GM21526 (cell line): ENCODE data around the gene HOTAIR.

ENCODE experiments used
- ATAC-seq: cut with Tn5 transposase; IDR thresholded peaks from one replicate; pipeline ENCODE4 v1.9.1; 2021; ENCODE audit warnings: moderate library complexity; ENCODE audit not compliant: unreplicated experiment, low FRiP score

The HOTAIR gene

DNA sequence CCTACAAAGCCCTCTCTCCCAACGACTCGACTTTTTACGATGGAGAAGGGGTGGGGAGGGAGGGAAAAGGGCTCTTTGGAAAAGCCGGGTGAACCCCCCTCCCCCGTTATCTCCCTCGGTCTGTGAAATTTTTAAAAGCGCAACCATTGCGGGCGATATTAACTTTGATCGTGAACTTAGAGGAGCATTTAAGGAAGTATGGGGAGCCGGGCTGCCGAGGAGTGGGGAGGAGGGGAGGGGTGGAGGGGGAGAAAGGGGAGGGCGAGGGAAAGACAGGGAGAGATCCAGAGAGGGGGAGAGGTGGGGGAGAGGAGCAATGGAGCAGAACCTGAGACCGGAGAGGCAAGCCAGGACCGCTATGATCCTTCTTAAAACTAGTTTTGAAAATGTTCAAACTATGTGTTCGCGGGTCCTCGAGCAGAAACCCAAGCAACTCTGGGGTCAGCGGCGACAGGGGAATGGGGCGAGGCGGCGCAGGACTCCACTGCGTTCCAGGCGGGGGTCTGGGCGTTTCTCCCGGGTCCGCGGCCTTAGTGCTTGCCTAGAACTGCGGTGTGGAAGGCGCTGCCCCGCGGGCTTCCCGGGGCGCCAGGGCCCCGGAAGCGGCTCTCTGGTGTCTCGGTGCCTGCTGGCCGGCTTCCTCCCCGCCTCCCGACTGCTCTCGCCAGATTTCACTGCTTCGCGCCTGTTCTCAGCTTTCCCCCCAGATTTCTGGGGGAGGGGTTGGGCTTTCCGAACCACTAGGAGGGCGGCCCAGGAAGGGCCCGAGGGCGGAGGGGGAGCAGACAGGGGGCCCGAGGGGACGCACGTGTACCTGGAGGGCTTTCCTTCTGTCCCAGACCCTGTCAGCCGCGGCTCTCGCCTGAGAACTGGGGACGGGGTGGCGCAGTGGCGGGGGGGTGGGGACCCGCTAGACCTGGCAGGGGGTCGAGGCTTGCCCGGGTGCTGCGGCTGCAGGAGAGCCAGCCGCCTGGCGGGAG is at the start of gene HOTAIR:
Gene HOTAIR, minus strand, starts transcription at position 871 of the 980 bp plus-strand sequence.
- no peak for ATAC-seq

- ATAC-seq = no peak
These were observed 49.4 kb upstream of the HOTAIR start for GRCh38 chr12:54024127-54024526.

DNA sequence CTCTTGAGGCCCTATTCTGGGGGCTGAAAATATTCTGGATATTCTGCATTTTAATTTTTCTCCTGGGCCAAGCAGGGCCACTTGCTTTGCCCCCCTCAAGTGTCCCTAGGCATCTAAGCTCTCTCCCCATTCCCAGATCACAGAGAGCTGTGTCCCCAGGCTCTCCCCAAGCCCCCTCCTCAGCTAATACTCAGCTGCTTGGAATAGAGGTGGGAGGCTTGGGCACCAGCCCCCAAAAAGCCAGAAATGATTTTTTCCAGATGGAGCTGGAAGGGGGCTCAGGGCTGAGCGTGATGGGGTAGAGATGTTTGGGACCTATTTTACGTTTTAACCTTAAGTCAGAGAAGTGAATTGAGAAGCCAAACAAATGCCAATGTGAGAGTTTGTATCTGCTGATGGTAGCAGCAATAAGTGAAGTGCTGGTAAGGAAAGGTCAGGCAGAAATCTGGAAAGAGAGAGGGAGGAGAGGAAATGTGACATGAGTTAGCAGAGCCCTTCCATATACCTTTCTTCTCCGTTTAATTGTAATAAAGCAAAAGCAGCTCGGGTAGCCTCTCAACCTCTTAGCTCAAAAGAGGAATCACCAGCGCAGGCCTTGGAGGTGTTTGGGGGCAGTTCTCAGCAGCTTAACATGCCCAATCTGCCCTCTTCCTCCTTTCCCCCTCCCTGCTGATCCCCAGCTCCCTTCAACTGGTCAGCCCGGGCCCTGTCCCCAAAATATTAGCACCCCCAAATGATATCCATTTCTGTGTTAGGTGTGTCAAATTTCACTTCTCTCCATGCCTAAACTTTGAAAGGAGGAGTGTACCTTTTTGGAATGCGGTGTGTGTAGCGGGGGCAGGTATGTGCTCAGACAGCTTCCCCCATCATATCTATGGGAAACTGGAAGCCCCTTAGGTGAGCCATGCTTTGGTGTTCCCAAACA is 48.5 kb upstream of the HOTAIR start:
- no peak for ATAC-seq

DNA sequence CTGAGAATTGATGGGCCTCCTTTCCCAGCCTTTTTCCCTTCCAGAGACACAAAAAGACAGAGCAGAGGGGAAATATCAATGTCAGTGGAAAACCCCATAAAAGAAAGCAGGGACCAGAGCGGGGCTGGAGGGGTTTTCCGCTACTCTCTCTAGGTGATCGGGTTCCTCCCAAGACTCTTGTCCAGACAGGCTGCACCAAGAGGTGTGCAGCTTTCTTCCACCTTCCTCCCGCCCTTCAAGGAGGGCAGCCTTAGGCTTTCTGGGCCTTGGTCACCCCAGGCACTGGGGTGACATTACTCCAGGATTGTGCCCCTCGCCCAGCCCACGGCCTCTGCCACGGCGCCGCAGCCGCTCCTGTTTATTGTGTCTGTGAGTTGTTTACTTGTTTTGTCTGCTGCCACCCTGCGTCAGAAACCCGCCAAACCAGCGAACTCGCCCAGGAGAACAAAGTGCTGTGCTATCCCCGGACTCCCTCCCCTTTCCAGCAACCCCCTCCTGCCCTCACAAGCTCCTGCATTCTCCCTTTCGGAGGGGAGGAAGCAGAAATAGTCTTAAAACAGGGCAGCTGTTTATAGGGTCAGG is 46.8 kb upstream of the HOTAIR start:
- no peak for ATAC-seq

- ATAC-seq = no peak
These were observed 46.0 kb upstream of the HOTAIR start for GRCh38 chr12:54020591-54021405.

DNA sequence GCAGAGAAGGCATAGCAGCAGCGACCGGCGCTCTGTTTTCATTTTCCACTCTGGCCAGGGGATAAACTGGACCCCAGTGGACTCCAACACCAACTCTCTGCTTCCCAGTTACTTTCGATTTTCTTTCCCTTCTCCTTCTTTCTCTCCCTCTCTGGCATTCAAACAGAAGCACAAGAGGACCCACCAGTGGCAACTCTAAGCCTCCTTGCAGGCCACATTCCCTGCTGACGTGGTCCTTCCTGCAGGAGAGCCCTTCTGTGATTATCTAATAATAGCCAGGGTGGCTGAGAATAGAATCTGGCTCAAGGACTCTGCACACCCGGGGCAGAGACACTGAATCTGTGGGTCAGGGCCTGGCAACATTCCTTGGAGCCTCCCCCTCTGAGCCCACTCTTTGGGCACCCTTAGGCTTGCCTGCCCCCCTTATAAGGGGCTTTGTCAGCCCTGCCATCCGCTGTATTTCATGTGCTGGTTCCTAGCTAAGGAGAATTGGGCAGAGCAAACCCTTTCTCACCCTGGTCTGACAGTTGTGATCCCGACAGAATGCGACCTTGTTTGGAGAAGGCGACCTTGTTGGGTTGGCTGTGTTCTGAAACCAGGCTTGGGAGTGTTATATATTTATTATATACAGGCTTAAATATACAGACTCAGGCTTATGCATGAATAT is 45.3 kb upstream of the HOTAIR start:
- no peak for ATAC-seq

- ATAC-seq = no peak
These were observed 44.5 kb upstream of the HOTAIR start for GRCh38 chr12:54019091-54019811.

DNA sequence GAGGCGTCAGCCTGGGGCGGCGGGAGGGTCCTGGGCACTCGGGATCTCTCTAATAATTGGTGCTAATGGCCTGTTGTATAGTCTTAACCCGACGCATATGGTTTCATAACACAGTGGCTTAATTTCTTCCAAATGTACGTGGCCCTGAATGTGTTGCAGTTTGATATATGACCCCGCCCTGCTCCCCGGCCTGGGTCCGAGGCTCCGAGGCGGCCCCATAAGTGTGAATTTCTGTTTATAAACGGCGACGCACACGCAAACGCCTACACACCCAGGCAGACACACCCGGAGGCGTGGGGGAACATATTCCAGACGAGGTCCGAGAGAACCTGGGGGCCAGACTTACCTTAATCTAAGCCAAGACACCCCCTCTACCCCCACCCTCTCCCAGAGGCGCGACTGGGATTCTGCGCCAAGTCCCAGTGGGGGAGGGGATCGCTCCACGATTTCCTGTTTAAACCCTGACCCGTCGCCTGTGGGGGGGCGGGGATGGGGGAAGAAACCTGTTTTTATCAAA is 43.8 kb upstream of the HOTAIR start:
- no peak for ATAC-seq

DNA sequence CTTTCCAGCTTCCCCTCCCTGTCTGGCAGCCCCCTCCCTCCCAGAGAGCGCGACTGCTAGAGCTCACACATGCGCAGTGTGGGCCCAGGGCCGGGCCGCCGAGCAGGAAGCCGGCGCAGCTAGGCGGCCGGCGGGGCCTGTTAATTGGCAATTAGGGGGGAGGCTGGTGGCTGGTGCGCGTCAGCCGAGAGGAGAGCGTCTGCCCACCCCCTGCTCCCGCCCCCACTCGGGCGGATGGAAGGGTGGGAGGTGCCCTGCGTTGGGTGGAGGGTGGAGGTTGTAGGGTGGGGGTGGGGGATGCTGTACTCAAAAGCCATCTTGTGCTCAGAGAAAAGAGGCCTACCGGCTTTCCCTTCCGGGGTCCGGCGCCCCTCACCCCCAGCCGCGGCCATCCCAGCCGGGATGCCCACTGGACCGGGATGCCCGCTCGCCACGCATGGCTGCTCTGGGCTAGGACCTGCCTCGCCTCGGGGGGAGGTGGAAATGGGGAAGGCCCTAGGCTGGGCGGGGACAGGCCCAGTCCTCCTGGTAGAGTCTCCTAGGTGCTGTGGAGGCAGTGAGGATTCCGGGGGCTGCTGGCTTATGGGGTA is 43.2 kb upstream of the HOTAIR start:
- peak; percentile 75 for ATAC-seq

DNA sequence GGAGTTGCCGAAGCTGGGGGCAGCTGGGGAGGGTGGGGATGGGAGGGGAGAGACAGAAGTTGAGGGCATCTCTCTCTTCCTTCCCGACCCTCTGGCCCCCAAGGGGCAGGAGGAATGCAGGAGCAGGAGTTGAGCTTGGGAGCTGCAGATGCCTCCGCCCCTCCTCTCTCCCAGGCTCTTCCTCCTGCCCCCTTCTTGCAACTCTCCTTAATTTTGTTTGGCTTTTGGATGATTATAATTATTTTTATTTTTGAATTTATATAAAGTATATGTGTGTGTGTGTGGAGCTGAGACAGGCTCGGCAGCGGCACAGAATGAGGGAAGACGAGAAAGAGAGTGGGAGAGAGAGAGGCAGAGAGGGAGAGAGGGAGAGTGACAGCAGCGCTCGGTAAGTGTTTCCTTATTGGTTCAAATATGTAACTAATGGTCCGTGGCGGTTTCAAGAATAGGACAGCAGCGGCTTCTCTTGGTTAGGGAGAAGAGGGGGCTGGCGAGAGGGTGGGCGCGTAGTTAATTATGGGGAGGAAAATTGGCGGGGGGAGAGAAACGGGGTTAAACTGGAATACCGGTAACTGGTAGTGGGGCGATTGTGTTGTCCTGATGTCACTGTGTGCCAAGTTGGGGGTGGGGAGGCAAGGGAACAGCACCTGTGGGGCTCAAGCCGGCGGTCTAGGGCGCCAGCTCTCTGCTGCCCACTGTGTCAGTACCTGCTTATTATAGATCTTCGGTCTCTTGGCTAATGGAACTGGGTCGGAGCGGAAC is 42.5 kb upstream of the HOTAIR start:
- peak; percentile 25 for ATAC-seq

- no peak for ATAC-seq
These were observed 41.8 kb upstream of the HOTAIR start for GRCh38 chr12:54016478-54016964.

DNA sequence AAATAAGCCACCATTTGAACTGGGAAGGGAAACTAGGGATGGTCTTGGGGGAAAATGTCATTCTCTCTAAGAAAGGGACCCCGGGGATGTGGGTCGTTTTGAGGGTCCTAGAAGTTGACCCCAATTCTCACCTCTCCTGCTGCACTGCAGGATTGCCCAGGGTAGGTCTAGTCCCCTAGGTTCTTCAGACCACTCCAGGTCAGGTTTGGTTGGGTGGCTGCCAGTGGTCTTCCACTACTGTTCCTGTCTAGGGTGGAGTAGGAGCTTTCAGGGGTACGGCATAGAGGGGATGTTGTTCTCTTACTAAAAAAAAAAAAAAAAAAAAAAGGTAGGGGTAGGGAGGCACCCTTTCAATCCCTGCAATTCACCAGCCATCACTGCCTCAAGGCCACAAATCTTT is 41.3 kb upstream of the HOTAIR start:
- no peak for ATAC-seq

- no peak for ATAC-seq
These were observed 40.5 kb upstream of the HOTAIR start for GRCh38 chr12:54015018-54015931.

GRCh38 chr12:54014377-54015017 is 39.7 kb upstream of the HOTAIR start:
- ATAC-seq = no peak

DNA sequence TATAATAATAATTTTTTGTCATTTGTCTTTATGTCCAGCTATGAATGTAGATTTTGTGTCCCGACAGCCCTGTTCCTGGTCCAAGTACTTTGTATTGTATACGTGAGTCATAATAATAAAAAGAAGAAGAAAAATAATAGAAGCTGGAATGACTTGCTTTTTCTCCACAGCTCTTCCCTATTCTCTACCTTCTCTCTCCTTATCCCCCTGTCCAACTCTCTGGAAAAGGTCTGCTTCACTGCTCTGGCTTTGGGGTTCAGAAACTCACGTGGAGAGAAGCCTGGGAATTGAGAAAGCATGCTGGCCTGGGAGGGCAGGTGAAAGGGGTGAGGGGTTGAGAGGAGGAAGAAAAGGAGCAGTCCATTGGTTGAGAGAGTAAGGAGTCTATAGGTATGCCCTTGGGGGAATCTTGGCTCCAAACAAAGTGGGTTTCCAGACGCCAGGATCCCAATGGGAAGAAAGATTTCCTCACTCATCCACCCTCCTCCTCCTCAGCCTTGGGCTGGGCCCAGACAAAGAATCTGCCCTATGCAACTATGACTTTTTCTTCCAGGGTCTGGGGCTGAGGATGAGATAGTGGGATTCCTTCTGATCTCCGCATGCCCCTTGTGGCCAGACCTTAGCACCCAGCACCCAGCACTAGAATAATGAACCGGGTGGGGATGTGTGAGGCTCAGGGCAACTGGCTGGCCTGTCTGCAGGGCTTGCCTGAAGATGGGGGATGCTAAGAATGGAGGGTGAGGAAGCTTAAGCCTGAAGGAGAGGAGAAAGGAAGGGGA is 38.1 kb upstream of the HOTAIR start:
- no peak for ATAC-seq
